AG04449 (cell line): ENCODE data around the gene OR9I1.

Experiments used
- CTCF ChIA-PET: fragments of 350-600 bp; formaldehyde crosslinking; extraction: SDS; loops from one replicate; lab custom pipeline; 2021; ENCODE audit warnings: antibody characterized with exemption; lab: Yijun Ruan, JAX
- POLR2A ChIA-PET: fragments of 400-600, 350-600 bp; formaldehyde crosslinking; extraction: SDS; loops from one replicate; lab custom pipeline; 2020; ENCODE audit warnings: antibody characterized with exemption, inconsistent platforms; lab: Yijun Ruan, JAX
- DNase-seq: peaks from one replicate; pipeline ENCODE4 v3.0.0-alpha.2; 2010; ENCODE audit warnings: low read depth, low spot score
- H3K4me3 ChIP-seq: 2 replicates; pipeline ENCODE4 v1.5.1; 2011; ENCODE audit warnings: low read depth, mild to moderate bottlenecking, control low read depth, low read length
- TF ChIP-seq, protein P1 (sequence below): IDR thresholded peaks from one replicate; pipeline ENCODE4 v1.5.1; 2011; ENCODE audit warnings: mild to moderate bottlenecking, moderate library complexity, low read length, control low read depth, inconsistent platforms; ENCODE audit not compliant: insufficient read depth; ENCODE audit errors: missing control alignments

The OR9I1 gene

DNA sequence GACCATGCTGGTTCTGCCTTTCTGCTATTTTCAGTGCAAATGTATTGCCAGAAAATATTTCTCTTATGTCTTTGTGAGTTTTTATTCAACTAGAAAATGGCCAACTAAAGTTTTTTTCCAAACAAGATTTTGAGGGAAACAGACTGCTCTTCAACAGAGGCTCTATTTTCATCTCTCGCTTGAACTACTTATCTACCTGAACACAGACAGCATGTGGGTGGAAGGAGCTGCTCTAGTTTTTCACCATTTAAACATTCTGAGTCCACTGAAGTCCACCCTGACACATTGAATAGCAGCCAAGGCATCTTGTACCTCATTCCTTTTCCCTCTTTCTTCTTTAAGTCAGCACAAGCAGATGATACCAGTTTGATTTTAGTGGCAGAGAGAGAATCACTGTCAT is 9.8 kb upstream of the OR9I1 start:
- TF ChIP-seq, protein P1, sequence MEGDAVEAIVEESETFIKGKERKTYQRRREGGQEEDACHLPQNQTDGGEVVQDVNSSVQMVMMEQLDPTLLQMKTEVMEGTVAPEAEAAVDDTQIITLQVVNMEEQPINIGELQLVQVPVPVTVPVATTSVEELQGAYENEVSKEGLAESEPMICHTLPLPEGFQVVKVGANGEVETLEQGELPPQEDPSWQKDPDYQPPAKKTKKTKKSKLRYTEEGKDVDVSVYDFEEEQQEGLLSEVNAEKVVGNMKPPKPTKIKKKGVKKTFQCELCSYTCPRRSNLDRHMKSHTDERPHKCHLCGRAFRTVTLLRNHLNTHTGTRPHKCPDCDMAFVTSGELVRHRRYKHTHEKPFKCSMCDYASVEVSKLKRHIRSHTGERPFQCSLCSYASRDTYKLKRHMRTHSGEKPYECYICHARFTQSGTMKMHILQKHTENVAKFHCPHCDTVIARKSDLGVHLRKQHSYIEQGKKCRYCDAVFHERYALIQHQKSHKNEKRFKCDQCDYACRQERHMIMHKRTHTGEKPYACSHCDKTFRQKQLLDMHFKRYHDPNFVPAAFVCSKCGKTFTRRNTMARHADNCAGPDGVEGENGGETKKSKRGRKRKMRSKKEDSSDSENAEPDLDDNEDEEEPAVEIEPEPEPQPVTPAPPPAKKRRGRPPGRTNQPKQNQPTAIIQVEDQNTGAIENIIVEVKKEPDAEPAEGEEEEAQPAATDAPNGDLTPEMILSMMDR: no peak
- ChIA-PET CTCF (no interaction called here), POLR2A (no interaction called here)
- DNase-seq: no peak
- no peak overlapping the region for H3K4me3 ChIP-seq

DNA sequence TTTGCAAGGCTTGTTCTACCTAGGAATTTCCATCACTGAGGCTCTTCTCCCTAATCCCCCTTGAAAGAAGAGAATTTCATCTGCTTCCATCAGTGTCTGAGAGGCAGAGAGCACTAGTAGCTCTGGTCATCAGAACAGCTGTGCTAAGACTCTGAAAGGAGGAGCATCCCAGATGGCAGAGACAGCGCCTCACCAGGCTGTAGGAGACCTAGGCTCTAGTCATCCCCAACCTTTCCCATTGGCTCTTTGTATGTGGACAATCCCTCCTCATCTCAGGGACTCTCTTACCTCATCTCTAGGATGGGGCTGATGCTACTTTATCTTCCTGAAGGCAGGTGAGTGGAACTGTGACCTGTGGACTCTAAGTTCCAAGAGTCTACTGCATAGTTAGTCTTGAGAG is 8.8 kb upstream of the OR9I1 start:
- no peak for DNase-seq
- no peak overlapping the region for H3K4me3 ChIP-seq
- CTCF ChIA-PET: no interaction called here
- POLR2A ChIA-PET: no interaction called here
- TF ChIP-seq, protein P1: no peak

DNA sequence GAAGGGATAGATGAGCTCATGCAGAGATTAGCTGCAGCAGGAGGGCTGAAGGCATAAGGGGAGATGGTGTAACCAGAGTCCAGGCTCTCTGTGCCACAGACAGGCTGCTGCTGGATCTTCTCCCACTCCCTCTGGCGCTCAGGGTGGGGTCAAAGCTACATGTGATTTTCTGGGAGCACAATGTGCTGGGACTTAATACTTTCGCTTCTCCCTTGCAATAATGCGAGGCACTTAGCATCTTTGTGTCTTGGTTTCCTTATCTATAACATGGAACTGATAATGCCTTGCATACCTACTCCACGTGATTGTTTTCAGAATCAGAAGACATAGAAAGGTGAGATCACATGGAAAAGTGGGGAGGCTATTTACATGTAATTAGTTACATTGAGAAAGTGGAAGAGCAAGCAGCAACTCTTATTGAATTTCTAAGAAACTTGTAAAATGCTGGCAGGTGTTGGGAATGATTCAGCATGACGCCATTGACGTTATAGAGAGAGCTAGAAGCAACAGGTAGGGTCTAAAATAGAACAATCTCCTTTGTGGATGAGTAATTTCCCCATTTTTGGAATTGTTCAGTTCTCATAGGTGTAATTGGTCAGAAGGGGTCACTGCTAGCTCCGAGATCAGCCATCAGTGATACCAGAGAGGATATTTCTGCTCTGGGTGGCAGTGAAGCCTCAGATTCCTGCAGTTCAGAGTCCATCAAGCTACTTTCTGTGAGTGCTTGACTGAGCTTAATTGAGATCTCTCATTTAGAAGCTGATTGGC is 8.2 kb upstream of the OR9I1 start:
- CTCF ChIA-PET: no interaction called here
- DNase-seq: no peak

DNA sequence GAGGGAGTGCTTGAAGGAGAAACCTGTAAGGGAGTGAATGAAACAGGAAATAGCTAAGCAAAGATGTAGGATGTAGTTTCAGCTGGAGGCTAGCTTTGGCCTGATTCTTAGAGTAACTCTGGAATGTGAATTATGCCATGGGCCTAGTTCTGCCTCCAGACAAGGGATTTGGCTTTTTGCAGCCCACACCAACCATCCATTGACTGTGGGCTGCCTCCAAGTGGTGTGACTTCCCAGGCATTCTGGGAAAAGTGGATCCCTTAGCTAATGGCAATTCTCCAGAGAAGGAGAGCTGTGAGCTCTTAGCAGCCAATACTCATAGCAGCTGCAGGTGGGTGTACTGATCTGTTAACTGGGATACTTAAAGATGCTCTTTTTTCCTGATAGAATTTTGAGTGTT is 2.0 kb upstream of the OR9I1 start:
- TF ChIP-seq, protein P1: no peak
- ChIA-PET POLR2A (no interaction called here), CTCF (no interaction called here)
- no peak overlapping the region for H3K4me3 ChIP-seq
- DNase-seq: no peak

More for the DNA sequence above, 8.2 kb upstream of the OR9I1 start:
- H3K4me3 ChIP-seq: no peak overlapping the region
- POLR2A ChIA-PET: no interaction called here
- TF ChIP-seq, protein P1: no peak

DNA sequence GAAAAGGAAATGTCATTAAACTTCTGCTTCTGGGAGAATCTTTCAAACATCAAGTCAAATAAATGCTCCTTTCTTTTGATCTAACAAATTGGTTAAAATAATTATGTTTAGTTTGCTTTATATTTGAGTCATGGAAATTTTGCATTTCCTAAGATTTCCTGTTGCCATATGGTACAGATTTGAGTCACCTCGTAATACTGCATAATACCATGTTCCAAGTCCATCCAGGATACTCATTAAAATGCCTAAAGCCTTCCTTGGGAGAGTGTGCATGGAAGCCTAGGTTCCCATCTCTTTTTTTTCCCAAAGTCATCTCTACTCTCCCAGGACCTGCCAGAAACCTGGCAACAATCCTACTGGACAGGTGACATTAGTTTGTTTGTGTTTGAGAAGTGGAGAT is 4.2 kb downstream of the OR9I1 start:
- ChIA-PET POLR2A (no interaction called here), CTCF (no interaction called here)
- TF ChIP-seq, protein P1: no peak
- H3K4me3 ChIP-seq: no peak overlapping the region
- no peak for DNase-seq

DNA sequence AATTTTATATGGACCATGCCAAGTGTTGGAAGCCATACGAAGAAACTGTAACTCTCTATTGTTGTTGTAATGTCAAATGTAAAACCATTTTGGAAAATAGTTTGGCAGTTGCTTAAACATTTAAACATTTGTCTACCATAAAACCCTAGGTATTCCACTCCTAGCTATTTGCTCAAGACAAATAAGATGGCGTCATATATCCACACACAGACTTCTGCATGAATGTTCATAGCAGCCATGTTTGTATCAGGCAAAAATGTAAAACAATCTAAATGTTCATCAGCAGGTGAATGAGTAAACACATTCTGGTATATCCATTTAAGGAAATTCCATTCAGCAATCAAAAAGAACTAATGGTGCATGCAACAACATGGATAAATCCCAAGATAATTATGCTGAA is 27.9 kb downstream of the OR9I1 start:
- H3K4me3 ChIP-seq: no peak overlapping the region
- DNase-seq: no peak
- POLR2A ChIA-PET: no interaction called here
- TF ChIP-seq, protein P1: no peak
- CTCF ChIA-PET: no interaction called here
